Right ventricle myocardium superior (tissue), 1 donor: ENCODE results near the gene STAP1. TPM values are rescaled to one million over a fixed set of nuclear protein-coding genes. Genes with fewer than 3 reads are reported as not detected.
"Not testable (repeated sequence)": the region's sequence is repeated elsewhere in the genome, so short reads cannot be mapped to it uniquely, and the experiment has no call there.

Experiments
- ATAC-seq: fragments of 200-7000 bp; cut with Tn5 transposase; one replicate; pipeline ENCODE4 v1.9.1; 2020; ENCODE audit warnings: mild to moderate bottlenecking; ENCODE audit not compliant: poor library complexity
- DNase-seq: peaks from one replicate; pipeline ENCODE4 v3.0.0-alpha.2; 2020
- intact Hi-C: fragments of 100-400 bp; cut with DNase I; formaldehyde crosslinking; loops from one replicate; pipeline ENCODE4 v1.11.2; 2022
- total RNA-seq: library from RNA; stranded (reverse); fragmentation: NEBNext Ultra II Directional; extraction: Animal tissue kit (Norgen Biotek cat#: 25700); gene quantifications from one replicate; pipeline ENCODE4 v1.2.1, GENCODE V29; 2021
- donor health status: DM: no; HTN: yes; CAD: no; lungs with severe emphysema.

STAP1 gene
- total RNA-seq, 1 donor from 2014 or later, result not detected

DNA sequence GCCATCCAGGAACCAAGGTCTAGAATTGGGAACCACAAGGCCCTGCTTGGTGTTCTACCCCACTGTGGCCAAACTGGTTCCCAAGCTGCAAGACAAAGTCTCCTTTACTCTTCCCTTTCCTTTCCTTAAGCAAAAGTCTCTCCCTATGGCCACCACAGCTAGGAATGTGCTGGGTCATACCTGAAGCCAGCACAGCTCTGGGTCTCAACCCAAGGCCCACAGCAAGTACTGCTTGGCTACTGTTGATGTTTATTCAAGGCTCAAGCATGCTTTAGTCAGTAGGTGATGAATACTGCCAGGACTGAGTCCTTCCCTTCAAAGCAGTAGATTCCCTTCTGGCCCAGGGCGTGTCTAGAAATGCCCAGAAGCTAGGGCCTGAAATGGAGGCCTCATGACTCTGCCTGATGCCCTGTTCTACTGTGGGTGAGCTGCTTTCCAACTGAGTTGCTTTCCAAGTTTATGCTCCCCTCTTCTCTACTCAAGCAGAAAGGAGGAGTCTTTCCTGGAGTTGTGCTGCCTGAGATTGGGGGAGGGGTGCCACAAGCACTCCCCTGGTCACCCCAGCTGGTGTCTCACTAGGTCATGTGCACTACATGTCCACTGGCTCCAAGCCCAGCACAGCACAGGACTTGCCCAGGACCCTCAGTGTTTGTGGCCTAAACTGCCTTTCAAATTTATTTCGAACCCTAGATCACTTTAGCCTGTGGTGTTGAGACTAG lies 44.9 kb downstream of the STAP1 start:
- ATAC-seq (no peak), DNase-seq (no peak)
- intact Hi-C loops, result no loop called here

DNA sequence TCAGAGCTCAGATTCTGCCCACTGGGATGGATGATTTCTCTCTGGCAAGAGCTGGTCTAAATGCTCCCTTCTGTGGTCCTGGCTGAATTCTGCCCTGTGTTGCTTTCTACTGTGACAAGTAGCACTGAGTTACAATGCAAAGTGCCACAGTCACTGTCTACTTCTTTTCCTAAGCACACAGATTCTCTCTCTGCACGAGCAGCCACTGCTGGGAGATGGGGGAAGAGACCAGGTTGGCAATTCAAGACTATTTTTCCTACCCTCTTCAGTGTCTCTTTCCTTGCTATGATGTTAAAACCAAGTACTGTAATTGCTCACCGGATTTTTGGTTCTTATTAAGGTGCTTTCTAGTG lies 45.5 kb downstream of the STAP1 start:
- DNase-seq (no peak), ATAC-seq (no peak)
- intact Hi-C loops, result no loop called here

DNA sequence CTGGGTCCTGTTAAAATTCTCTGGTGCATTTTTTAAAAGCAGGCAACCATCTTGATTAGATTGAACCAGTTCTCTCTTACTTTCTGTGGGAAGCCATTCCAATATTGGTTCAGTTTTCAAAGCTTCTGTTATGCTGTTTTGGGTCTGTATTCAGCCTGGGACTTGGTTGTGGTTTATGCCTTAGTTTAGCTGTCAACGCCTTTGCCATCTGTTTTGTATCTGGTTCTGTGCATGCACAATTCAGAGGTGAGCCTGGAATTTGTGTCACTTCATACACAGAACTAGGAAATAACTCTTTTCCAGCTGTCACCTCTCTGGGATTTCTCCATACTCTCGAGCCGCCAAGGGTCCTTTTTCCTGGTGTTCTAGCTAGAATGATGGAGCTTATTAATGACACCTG lies 46.2 kb downstream of the STAP1 start:
- DNase-seq (no peak), ATAC-seq (no peak)
- intact Hi-C loops, result no loop called here

DNA sequence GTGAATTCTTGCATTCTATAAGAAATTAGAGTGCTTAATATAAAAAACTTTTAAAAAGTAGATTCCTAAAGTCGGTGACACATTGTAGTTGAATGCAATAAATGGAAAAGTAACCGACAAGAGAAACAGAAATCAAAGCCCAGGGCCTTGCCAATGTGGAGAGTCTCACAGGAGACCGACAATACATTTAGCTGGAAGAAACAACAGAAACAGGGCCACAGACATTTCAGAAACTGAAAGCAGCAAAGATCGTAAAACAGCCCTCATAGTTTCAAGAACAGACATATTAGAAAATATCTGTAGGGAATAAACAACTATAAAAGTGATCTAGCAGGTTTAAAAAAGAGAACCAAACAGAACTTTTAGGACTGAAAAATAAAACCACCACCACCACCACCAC lies 49.5 kb downstream of the STAP1 start:
- intact Hi-C loops, result no loop called here
- ATAC-seq (no peak), DNase-seq (no peak)

DNA sequence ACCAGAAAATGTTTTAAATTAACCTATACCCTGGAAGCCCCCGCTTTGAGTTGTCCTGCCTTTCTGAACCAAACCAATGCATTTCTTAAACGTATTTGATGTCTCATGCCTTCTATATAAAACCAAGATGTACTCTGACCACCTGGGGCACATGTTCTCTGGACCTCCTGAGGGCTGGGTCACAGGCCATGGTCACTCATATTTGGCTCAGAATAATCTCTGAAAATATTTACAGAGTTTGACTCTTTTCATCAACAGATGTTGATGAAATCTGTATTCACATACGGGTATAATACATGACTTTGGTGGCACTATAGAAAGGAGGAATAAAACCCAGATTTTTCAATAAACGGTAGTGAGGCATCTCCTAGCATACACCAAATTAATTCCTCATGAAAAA lies 55.7 kb downstream of the STAP1 start:
- ATAC-seq (no peak), DNase-seq (no peak)
- intact Hi-C loops, result no loop called here

DNA sequence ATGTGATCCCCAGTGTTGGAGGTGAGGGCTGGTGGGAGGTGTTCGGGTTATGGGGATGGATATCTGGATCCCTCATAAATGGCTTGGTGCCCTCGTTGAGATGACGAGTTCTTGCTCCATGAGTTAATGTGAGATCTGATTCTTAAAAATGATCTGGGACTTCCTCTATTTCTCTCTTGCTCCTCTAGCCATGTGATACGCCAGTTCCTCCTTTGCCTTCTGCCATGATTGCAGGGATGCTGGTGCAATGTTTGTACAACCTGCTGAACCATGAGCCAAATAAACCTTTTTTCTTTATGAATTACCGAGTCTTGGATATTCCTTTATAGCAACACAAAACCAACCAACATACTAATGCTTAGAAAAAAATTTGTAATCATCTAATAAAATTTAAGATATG lies 56.6 kb downstream of the STAP1 start:
- DNase-seq, result no peak
- no peak for ATAC-seq
- intact Hi-C loops, result no loop called here

DNA sequence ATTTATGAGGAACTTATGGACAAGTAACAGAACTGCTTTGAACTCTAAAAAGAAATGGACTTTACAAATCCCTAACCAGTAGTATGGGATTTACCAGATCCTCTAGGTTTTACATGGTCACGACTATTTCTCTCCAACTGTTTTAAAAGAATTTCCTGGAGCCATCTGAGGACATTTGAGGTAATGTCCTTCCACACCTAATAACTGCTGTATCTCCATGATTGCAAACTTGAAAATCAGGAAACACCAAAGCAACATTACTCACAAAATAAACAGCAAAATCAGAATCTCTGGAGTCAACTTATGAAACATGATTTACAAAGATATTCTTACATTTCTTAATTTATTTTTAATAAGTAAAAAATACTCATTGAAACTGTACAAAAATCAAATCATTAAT lies 58.0 kb downstream of the STAP1 start:
- DNase-seq, result no peak
- no peak for ATAC-seq
- intact Hi-C loops, result no loop called here

DNA sequence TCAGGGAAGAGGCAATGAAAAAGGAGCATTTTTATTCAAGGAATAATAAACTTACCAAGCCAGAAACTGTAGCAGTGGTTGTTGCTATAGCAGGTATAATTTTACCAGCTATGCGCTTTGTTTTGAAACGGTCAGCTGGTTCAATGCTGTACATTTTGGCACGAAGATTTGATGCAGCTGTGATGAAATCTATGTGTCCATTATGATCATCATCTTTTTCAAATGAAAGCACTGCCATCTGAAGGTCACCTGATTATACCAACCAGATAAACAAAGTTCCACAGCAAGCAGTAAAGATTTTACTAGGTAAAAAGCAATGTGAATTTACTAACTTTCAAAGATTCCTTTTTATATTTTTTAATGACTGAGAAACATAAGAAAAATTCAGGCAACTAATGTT lies 66.4 kb downstream of the STAP1 start:
- intact Hi-C loops, result no loop called here
- DNase-seq (no peak), ATAC-seq (no peak)

DNA sequence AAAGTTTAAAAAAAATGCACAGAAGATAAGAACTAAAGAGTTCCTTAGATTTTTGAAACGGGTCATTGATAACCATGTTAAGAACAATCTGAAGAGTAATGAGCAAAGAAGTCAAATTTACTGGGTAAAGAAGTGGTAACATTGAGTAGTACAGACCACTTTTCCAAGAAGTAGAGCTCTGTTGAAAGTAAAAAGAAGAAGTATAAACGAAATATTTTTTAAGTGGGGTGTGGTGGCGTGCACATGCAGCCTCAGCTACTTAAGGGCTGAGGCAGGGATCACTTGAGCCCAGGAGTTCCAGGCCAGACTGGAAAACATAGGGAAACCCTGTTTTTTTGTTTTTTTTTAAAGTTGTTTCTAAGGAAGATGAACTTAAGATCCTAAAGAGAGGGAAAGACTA lies 74.0 kb downstream of the STAP1 start:
- DNase-seq (no peak), ATAC-seq (no peak)
- intact Hi-C loops, result no loop called here

DNA sequence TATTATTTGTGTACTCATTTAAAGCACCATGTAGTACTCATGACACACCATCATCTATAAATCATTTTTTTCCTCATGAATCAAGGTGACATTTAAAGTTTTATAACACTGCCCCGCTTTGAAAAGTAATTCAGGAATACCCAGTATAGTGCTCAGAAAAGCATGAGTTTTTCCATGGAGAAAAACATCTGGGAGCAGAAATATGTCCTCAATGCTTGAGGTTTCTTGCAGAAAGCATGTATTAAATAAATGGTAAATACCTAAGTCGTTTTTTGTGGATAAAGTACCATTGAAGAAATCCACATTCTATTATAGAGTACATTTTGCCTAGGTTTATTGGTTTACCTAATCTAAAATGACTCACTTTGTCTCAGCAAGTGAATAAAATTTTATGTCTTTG lies 76.2 kb downstream of the STAP1 start:
- intact Hi-C loops, result no loop called here
- DNase-seq, result no peak
- ATAC-seq, result no peak

DNA sequence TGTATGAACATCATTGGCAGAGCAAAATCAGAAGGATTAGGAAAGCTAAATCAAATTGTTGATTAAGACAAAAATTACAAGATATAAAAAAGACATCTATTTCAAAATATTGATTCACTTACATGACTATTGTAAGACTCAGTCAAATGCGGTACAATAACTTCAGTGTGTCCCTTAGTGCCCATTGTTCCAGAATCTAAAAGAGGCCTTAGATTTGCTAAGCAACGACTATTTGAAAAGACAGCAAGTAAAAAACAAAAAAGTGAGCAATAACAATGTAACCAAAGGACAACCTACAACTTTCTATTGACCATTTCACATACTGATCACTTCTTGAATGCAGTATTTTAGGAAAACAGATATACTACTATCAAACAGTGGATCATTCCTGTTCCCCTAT lies 76.8 kb downstream of the STAP1 start:
- intact Hi-C loops, result no loop called here
- no peak for ATAC-seq
- DNase-seq, result no peak

DNA sequence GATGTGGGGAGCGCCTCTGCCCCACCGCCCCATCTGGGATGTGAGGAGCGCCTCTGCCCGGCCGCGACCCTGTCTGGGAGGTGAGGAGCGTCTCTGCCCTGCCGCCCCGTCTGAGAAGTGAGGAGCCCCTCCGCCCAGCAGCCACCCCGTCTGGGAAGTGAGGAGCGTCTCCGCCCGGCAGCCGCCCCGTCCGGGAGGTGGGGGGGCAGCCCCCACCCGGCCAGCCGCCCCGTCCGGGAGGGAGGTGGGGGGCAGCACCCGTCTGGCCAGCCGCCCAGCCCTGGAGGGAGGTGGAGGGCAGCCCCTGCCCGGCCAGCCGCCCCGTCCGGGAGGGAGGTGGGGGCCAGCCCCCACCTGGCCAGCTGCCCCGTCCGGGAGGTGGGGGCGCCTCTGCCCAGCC lies 78.5 kb downstream of the STAP1 start:
- intact Hi-C loops, ATAC-seq, DNase-seq: not testable (repeated sequence)

DNA sequence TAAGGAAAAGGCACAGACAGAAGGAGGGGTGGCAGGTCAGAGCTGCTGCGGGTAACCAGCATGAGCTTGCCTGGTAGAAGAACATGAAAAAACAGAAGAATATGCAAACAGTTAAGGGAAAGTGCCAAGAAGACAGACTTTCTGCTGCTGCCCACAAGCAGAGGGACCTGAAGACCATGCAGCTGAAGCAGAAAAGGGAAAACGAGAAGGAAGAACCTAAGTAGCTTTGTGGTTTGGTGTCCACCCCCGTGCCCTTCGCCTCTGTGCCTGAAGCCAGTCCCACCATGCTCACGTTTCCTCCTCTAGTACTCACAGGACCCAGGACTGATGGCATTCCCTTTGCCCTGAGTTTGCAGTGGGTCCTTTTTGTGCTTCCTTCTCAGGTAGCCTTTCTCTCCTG lies 79.6 kb downstream of the STAP1 start:
- no peak for DNase-seq
- ATAC-seq, result no peak
- intact Hi-C loops, result no loop called here

DNA sequence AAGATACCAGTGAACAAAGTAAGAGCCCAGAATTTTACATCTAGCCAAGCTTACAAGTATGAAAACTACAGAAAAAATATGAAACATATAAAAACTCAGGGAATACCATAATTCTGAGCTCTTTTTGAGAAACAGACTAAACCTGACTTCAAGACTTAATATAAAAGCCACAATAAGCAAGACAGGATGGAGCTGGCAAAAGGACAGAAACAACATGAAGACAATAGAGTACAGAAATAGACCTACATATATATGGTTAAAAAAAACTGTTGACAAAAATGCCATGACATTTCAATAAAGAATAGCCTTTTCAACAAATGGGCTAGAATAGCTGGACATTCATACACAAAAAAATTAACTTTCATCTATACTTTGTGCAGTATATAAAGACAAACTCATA lies 93.0 kb downstream of the STAP1 start:
- no peak for ATAC-seq
- intact Hi-C loops, result no loop called here
- DNase-seq, result no peak

Other genes starting within 250 kb of the STAP1 start
- gene CENPC, start 13.2 kb upstream of the STAP1 start, total RNA-seq, result 6.9 TPM
- gene UBA6, start 142.4 kb downstream of the STAP1 start, total RNA-seq, result 20.5 TPM
- gene GNRHR, start 195.7 kb downstream of the STAP1 start, total RNA-seq, result not detected